ENCODE data around the gene TMEM86B.
A peak's percentile ranks its signal among the peaks of the same experiment; 100 is the strongest.

TMEM86B gene, protein sequence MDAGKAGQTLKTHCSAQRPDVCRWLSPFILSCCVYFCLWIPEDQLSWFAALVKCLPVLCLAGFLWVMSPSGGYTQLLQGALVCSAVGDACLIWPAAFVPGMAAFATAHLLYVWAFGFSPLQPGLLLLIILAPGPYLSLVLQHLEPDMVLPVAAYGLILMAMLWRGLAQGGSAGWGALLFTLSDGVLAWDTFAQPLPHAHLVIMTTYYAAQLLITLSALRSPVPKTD

DNA sequence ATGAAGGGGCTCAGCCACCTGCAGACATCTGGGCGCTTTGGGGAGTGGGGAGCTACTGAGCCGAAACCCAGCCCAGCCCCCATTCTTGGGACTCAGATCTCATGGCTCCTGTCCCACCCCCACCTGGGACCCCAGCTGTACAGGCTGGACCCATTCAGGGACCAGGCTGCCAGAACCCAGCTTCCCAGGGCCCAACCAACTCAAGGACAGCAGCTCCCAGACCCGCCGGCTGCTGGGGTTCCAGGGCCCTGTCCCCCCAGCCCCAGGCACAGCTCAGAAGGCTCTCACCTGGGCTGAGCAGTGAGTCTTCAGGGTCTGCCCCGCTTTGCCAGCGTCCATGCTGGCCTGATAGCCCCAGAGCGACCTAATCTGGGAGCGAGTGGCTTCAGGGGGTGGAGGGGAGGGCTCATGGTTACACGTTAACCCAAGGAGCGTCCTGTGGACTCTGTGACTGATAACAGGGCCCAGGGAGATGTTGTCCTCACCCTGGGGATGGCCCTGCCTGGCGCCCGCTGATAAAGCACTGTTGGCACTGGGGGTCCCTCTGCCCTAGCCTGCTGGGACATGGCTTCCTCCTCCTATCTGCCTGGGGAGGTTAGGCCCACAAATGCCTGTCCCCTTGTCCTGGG, at the start of gene TMEM86B:
TMEM86B (minus strand) TSS at position 361 of the 629 bp plus-strand sequence; CDS start at position 339, 22 bp downstream.
- DNase-seq, result no peak

DNA sequence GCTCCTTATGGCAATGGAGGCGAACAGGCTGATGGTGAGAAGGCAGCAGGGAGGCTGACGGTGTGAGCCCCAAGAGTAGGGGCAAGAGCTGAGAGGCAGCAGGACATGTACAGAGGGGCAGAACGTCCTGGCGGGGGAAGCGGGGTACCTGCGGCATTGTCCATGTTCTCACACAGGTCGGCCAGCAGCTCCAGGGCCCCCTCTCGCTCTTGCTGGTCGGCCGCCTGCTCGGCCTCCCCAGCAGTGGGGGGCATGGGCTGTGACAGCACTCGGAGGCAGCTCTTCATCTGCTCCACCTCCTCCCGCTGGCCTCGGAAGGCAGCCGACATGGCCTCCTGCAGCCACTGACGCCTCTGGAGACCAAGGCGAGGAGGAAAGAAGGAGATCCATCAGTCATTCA, 48.9 kb upstream of the TMEM86B start:
- no peak for DNase-seq

DNA sequence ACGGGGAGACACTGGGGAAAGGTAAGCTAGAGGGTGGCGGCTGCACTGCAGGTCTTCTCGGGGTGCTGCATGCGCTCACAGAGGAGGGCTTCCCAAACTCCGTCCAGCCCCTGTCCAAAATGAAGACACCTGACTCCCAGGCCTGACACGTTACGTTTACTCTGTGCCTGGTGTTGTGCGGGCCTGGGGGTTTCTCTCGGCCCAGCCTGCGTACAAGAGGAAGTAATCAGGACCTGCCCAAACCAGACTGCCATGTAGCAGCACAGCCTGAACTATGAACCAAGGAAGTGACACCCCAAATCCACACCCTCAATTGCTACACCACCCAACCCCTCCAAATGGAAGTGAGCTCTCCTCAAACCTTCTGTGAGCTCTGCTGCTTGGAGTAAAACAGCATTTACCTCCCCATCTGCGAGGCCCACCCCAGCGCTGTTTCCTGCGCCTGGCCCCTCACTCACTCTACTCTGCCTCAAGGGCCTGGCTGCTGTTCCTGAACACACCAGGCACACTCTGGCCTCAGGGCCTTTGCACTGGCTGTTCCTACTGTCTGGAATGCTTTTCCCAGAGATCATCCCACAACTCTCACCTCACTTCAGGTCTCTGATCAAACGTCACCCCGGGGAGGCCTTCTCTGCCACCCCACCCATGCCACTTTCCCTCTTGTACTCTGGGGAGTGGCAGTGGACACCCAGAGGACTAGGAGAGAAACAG, 48.3 kb upstream of the TMEM86B start:
- DNase-seq, result no peak

DNA sequence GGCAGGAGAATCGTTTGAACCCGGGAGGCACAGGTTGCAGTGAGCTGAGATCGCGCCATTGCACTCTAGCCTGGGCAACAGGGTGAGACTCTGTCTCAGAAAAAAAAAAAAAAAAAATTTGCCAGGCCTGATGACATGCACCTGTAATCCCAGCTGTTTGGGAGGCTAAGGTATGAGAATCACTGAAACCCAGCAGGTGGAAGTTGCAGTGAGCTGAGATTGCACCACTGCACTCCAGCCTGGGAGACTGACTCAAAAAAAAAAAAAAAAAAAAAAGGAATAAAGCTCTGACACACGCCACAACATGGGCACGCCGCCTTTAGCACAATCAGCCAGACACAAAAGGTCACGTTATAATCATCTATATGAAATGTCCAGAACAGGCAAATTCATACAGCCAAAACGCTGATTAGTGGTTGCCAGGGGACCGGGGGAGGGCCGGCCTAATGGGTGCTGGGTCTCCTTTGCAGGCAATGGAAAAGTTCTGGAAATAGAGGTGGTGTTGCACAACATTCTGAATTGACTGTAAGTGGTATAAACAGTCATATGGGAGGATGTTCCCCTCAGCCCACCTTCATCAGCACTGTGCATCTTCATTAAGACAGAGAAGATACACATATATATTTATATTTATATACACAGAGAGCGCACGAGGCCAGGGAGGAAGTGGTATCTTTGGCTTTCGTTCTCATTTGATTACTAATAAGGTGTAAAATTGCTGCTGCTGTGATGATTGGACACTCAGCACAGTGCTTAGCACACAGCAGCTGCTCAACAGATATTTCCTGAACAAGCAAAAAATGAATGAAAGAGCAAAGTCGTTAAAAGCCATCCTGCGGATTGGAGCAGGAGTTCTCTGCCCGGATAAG, 47.5 kb upstream of the TMEM86B start:
- DNase-seq, result no peak

DNA sequence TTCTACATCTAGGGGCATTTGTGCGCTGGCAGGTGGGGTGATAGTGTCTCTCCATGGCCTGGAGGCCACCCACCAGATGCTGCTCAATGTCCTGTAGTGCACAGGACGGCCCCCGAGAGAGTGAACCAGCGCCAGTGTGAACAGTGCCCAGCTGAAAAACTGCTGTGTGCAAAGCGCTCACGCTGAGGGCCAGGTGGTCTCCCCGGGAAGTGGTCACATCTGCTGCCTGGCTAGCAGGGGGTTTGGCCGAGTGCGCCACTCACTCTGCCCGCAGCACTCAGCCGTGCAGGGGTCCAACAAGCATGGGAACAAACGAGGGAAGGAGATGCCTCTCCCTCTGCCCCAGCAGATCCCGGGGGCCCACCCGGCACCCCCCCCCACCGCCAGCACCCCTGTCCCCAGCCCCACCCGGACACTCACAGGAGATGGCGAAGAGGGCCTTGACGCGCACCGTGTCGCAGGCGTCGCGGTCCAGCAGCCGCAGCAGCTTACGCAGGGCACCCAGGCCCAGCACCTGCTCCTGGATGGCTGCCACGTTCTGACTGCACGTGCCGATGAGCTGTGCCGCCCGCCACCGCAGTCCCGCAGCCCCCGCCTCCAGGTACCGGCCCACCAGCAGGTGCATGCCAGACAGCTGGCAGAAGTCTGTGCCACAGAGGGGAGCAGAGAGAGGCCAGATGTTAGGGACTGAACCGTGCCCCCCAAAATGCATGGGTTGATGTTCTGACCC, 45.6 kb upstream of the TMEM86B start:
- no peak for DNase-seq

GRCh38 chr19:55272142-55272541, 43.6 kb upstream of the TMEM86B start:
- DNase-seq, result no peak

- no peak for DNase-seq
Observed at GRCh38 chr19:55270172-55270942, 41.8 kb upstream of the TMEM86B start.

DNA sequence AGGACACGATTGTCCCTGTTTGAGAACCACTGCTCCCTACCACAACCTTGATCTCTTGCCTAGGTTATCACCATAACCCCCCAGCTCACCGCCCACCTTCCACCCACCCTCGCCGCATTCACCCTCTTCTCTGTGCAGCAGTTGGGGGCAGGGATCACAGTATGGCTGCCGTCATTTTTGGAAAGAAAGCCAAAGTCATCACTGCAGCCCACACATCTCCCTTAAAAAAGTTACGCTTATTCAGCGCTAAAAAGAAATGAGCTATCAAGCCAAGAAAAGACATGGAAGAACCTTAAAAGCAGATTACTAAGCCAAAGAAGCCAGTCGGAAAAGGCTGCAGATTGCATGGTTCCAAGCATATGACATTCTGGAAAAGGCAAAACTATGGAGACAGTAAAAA, 40.7 kb upstream of the TMEM86B start:
- DNase-seq, result no peak

DNA sequence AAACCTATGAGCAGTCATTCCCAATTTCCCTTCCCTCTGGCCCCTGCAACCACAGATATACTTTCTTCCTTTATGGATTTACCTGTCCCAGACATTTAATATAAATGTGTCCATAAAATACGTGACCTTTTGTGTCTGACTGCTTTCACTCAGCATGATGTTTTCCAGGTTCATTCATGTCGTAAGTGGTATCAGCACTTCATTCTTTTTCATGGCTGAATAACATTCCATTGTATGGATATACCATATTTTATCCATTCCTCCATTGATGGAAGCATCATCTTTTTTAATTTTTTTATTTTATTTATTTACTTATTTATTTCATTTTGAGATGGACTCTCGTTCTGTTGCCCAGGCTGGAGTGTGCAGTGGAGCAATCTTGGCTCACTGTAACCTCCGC, 38.3 kb upstream of the TMEM86B start:
- no peak for DNase-seq

DNA sequence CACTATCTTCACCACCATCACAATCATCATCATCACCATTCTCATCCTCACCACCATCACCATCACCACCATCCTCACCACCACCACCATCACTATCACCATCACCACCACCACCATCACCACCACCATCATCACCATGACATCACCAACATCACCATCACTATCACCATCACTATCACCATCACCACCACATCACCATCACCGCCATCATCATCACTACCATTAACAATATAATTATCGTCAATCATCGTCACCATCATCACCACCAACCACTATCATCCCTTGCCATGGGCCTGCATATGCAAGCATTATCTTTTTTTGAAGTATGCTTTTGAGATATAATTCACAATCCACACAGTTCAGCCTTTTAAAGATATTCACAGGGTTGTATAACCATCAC, 37.8 kb upstream of the TMEM86B start:
- no peak for DNase-seq

GRCh38 chr19:55265723-55266386, 37.3 kb upstream of the TMEM86B start:
- no peak for DNase-seq

DNA sequence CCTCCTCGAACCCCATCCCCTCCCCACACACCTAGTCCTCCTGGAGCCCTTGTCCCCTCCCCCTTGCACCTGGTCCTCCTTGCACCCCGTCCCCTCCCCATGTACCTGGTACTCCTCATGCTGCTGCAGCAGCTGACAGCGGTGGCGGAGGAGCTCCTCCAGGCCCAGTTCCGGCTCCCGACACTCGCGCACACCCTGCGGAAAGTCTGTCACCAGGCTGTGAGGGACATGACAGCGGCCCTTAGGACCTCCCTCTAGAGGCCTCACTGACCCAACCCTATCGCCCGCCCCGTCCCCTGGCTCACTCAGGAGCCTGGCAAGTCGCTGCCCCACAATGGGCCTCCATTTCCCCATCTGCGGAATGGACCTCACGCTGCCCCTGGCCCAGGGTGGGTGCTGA, 36.6 kb upstream of the TMEM86B start:
- DNase-seq, result no peak

GRCh38 chr19:55264531-55264930, 36.0 kb upstream of the TMEM86B start:
- DNase-seq, result no peak

GRCh38 chr19:55262359-55262758, 33.8 kb upstream of the TMEM86B start:
- DNase-seq, result no peak

DNA sequence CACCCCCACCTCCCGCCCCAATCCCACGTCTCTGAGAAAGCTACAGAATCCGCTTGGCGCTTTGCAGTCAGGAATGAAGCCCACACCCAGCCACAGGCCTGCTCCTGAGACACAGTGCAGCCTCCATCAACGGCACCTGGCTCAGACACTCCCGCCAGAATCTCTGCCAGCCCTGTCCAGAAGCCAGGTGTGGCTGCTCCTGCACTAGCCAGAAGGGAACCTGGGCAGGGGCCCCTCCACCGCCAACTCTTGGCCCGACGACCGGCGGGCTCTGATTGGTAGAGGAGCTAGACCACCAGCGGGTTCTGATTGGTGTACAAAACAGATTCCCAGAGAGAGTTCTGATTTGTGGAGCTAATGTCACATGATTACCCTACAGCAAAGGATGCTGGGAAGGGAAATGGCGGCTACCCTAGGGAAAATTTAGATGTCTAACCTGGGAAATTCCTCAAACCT, 33.1 kb upstream of the TMEM86B start:
- DNase-seq, result no peak

GRCh38 chr19:55259540-55260210, 31.1 kb upstream of the TMEM86B start:
- DNase-seq, result no peak

DNA sequence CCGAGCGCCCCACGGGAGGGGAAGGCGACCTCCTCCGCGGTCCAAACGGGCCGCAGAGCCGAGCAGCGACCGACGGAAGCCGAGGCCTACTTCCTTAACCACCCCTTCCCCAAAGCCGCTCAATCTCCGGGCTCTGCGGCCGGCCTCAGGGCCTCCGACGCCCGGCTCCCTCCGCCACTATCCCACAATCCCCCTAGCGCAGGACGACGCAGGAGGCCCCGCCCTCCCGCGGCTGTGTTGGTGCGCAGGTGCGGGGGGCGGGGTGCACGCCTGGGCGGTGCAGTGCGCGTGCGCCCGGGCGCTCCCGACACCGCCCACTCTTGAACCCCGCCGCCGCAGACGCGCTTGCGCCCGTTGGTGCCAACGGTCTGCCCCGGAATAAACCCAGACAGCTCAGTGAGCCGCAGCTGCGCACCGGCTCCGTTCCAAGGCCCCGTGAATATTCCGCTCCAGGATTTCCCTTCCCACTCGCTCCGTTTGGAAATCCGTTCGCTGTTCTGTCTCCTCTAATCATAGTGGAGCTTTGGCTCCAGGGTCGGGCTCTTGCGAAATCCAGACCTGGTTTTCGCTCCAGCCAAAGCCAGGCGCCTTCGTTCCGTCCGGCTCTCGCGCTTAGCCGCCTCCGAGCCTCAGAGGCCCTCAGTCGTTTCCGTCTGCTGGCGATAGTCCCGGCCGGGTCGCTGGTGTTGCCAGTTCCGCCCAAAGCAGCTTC, 30.4 kb upstream of the TMEM86B start, which contains the start of gene PPP6R1:
PPP6R1 (minus strand) TSS at position 190 of the 712 bp plus-strand sequence. CDS start 11,914 bp downstream, outside the sequence.
- DNase-seq, result peak; percentile 92

GRCh38 chr19:55258476-55258827, 29.9 kb upstream of the TMEM86B start:
- peak; percentile 60 for DNase-seq
